NCI-H1092 (cell line): ENCODE measurements around the gene CRYBA1.
"Not testable (repeated sequence)": the region's sequence is repeated elsewhere in the genome, so short reads cannot be mapped to it uniquely, and the experiment has no call there.

Source experiments
- DNase-seq: peaks from one replicate; lab custom pipeline; 2025; lab: John Stamatoyannopoulos, UW

Gene CRYBA1, protein sequence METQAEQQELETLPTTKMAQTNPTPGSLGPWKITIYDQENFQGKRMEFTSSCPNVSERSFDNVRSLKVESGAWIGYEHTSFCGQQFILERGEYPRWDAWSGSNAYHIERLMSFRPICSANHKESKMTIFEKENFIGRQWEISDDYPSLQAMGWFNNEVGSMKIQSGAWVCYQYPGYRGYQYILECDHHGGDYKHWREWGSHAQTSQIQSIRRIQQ

GRCh38 chr17:29246628-29247027, at the start of gene CRYBA1:
CRYBA1 (plus strand) TSS chr17:29246859; CDS start chr17:29246864, 5 bp downstream.
- DNase-seq: no peak

GRCh38 chr17:29197516-29198272, 49.0 kb upstream of the CRYBA1 start:
- DNase-seq: no peak

DNA sequence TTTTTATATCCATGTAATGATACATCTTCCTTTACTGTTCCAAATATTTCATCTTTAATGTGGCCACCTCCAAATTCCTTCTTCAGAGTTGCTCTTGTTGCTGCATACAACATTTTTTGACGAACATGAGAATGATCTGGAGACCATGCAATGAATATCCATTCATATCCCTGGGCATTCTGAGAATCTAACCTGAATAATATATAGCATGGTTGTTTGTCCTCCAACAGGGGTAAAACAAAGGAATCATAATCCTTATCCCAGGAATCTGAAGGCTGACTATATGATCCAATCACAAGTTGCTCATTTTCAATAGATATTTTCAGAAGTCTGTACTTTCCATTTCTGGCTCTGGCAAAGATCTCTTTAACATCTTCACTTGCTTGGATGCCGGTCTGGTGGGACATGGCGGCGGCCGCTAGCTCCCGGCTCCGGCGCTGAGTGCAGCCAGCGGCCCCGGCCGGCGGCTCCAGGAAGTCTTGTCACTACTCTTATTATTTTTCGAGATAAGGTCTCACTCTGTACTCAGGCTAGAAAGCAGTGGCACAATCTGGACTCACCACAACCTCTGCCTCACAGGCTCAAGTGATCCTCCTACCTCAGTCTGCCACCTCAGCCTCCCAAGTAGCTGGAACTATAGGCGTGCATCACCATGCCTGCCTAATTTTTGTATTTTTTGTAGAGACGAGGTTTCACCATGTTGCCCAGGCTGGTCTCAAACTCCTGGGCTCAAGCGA, 42.4 kb upstream of the CRYBA1 start:
- DNase-seq: not testable (repeated sequence)

- DNase-seq: no peak
Observed at GRCh38 chr17:29205047-29205446, 41.6 kb upstream of the CRYBA1 start.

GRCh38 chr17:29207975-29208374, 38.7 kb upstream of the CRYBA1 start:
- DNase-seq: no peak

DNA sequence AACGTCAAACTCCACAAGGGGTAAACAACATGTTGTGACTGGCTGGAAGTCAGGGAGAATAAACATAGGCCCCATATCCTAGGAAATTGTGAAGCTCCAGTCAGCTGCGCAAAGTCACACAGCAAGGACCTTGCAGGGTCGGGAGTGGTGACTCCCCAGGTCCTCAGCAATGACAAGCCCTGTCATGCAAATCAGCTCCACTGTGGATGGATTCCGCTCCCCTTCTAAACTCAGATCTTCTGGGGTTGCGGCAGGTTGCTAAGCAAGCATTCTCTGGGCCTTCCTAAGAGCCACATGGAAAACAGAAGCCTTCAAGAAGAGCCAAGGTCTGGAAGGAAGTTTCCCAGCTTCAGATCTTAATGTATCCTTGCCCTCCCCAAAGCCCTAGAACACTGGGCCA, 37.6 kb upstream of the CRYBA1 start:
- no peak for DNase-seq

- DNase-seq: no peak
Observed at GRCh38 chr17:29210879-29211278, 35.8 kb upstream of the CRYBA1 start.

- DNase-seq: no peak
Observed at GRCh38 chr17:29212094-29212631, 34.5 kb upstream of the CRYBA1 start.

- no peak for DNase-seq
Observed at GRCh38 chr17:29212681-29213121, 34.0 kb upstream of the CRYBA1 start.

- no peak for DNase-seq
Observed at GRCh38 chr17:29214215-29215146, 32.2 kb upstream of the CRYBA1 start.

- no peak for DNase-seq
Observed at GRCh38 chr17:29215174-29215573, 31.5 kb upstream of the CRYBA1 start.

- no peak for DNase-seq
Observed at GRCh38 chr17:29215717-29216116, 30.9 kb upstream of the CRYBA1 start.

- DNase-seq: no peak
Observed at GRCh38 chr17:29216181-29216580, 30.5 kb upstream of the CRYBA1 start.

DNA sequence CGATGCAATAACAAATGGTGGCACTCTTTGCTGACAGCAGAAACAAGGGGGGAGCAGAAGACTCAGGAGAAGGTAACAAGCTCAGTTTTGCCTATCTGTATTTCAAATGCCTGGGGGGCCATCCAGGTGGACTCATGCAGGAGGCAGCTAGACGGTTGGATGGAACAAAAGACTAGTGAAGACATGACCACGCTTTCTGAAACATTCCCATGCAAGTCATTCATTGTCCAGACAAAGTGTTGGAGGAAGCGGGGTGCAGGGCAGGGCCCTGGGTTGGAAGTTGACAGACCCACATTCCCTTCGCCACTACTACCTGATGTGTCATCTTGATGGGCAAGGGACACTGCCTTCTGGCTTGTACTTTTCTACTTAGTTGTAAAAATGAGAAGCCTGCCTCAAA, 29.8 kb upstream of the CRYBA1 start:
- DNase-seq: no peak

DNA sequence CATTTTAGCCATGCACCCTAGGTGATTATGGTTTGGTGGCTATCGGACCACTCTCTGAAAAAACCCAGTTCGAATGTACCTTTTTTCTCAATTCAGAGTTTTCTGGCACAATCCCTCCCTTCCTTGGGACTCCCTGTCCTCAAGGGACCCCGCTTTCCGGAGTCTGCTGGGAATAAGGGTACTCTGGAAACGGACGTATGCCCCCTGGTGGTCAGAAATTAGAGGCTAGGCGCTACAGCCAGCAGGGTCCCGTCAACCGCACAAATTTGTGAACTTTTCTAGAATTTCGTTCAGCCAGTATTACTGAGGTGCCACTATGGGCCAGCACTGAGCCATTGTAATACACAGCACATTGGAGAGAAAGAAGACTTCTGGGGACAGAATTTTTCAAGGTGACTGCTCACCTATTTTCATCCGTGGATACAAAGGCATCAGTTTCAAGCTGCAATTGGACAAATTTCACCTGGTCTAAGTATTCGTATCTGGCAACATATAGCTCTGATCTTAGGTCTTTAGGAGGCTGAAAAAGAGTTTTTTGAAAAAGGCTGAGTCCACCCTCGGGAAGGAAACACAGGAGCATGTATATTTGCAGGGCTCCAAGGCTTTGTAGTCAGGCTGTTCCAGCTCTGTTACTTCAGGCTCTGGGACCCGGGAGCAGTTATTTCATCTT, 27.1 kb upstream of the CRYBA1 start:
- DNase-seq: peak; percentile 54

DNA sequence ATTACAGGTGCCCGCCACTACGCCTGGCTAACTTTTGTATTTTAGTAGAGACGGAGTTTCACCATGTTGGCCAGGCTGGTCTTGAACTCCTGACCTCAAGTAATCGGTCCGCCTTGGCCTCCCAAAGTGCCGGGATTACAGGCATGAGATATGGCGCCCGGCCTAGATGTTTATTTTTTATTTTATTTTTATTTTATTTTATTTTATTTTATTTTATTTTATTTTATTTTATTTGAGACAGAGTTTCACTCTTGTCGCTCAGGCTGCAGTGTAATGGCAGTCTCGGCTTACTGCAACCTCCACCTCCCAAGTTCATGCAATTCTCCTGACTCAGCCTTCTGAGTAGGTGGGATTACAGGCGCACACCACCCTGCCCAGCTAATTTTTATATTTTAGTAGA, 25.3 kb upstream of the CRYBA1 start:
- DNase-seq: not testable (repeated sequence)

DNA sequence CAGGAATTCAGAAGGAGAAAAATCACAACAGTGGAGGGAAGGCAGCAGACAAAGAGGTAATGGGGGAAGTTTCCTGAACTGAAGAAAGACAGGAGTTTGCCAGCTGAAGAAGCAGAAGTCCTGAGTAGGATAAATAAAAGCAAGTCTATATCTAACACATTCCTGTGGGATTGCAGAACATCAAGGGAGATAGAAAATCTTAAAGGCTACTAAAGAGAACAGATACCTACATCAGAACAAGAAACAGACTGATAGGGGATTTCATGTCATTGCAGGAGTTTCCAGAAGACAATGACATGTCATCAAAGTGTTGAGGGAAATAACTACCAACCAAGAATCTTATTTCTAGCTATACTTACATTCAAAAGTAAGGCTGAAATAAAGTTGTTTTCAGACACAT, 21.3 kb upstream of the CRYBA1 start:
- DNase-seq: no peak

- DNase-seq: no peak
Observed at GRCh38 chr17:29233301-29233700, 13.4 kb upstream of the CRYBA1 start.

GRCh38 chr17:29234972-29235371, 11.7 kb upstream of the CRYBA1 start:
- DNase-seq: not testable (repeated sequence)

DNA sequence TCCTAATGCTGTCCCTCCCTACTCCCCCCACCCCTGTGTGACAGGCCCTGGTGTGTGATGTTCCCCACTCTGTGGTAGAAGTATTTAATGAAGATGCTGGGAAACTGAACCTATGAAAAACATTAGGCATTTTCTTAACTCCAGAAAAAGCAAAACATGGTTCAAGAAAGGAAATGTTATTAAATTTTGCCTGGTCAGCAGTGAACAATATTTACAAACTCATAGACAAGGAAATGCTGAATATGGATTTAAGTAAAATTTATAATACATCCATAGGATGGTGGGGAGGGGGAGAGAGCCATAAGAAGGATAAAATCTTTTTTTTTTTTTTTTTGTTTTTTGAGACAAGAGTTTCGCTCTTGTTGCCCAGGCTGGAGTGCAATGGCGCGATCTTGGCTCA, 10.8 kb upstream of the CRYBA1 start:
- DNase-seq: no peak
